HG02885 (cell line): ENCODE results near the gene CD248.
"Not testable (repeated sequence)": the region's sequence is repeated elsewhere in the genome, so short reads cannot be mapped to it uniquely, and the experiment has no call there.

Experiments
- ATAC-seq: cut with Tn5 transposase; IDR thresholded peaks from one replicate; pipeline ENCODE4 v1.9.1; 2021; ENCODE audit warnings: mild to moderate bottlenecking; ENCODE audit not compliant: unreplicated experiment, poor library complexity

Gene CD248

GRCh38 chr11:66316849-66317251 is at the start of gene CD248:
CD248 (minus strand) TSS chr11:66317044; CDS start chr11:66317027, 17 bp downstream.
- ATAC-seq = no peak

GRCh38 chr11:66365711-66366619 is 49.1 kb upstream of the CD248 start:
- no peak for ATAC-seq

- no peak for ATAC-seq
These were observed 48.3 kb upstream of the CD248 start for GRCh38 chr11:66365166-66365565.

GRCh38 chr11:66363805-66364535 is 47.1 kb upstream of the CD248 start:
- no peak for ATAC-seq

- ATAC-seq = no peak
These were observed 46.4 kb upstream of the CD248 start for GRCh38 chr11:66363187-66363601.

- no peak for ATAC-seq
These were observed 45.8 kb upstream of the CD248 start for GRCh38 chr11:66362481-66363147.

GRCh38 chr11:66361502-66361941 is 44.7 kb upstream of the CD248 start:
- no peak for ATAC-seq

GRCh38 chr11:66360406-66361073 is 43.7 kb upstream of the CD248 start:
- ATAC-seq = no peak

GRCh38 chr11:66359662-66360087 is 42.8 kb upstream of the CD248 start:
- ATAC-seq = no peak

- not testable (repeated sequence) for ATAC-seq
These were observed 33.9 kb upstream of the CD248 start for GRCh38 chr11:66350560-66351235.

- ATAC-seq = no peak
These were observed 32.2 kb upstream of the CD248 start for GRCh38 chr11:66349084-66349386.

GRCh38 chr11:66347425-66348276 is 30.8 kb upstream of the CD248 start, which contains the start of gene B4GAT1:
B4GAT1 (minus strand) TSS chr11:66347629; CDS start chr11:66347545, 84 bp downstream.
- ATAC-seq = peak; percentile 53

- no peak for ATAC-seq
These were observed 29.9 kb upstream of the CD248 start for GRCh38 chr11:66346476-66347424.

GRCh38 chr11:66345316-66345649 is 28.4 kb upstream of the CD248 start:
- no peak for ATAC-seq

GRCh38 chr11:66344550-66345315 is 27.9 kb upstream of the CD248 start, which contains the start of gene BRMS1:
BRMS1 (minus strand) TSS chr11:66345104; CDS start chr11:66342234, 2,870 bp downstream.
- ATAC-seq = peak; percentile 71

- ATAC-seq = no peak
These were observed 26.3 kb upstream of the CD248 start for GRCh38 chr11:66343176-66343575.
